ENCODE data around the gene AIF1.

AIF1 gene

GRCh38 chr6:31663126-31663960 lies 48.3 kb downstream of the AIF1 start:
- no peak for DNase-seq

- peak in 3 of 51 donors; percentile 5 to 13 (median 6) for DNase-seq
These were observed 49.1 kb downstream of the AIF1 start for GRCh38 chr6:31663961-31664789.

- DNase-seq: peak in 50 of 51 donors; percentile 46 to 94 (median 78)
These were observed 49.9 kb downstream of the AIF1 start, which contains the start of gene GPANK1 for GRCh38 chr6:31664790-31665500. GPANK1 (minus strand) TSS chr6:31664997; CDS start chr6:31664478, 519 bp downstream.

GRCh38 chr6:31665501-31666336 lies 50.7 kb downstream of the AIF1 start, which contains the start of gene CSNK2B:
CSNK2B (plus strand) TSS chr6:31666080; CDS start chr6:31666832, 752 bp downstream.
- peak in 50 of 51 donors; percentile 79 to 99 (median 98) for DNase-seq

- peak in 1 of 51 donors; percentile 40 for DNase-seq
These were observed 51.4 kb downstream of the AIF1 start for GRCh38 chr6:31666337-31666965.

Data from hypothalamus (tissue), 51 donors.